GM21619 (cell line): ENCODE measurements around the gene DCXR.
A peak's percentile ranks its signal among the peaks of the same experiment; 100 is the strongest.

Experiments
- ATAC-seq: cut with Tn5 transposase; IDR thresholded peaks from one replicate; pipeline ENCODE4 v1.9.1; 2021; ENCODE audit not compliant: unreplicated experiment

The DCXR gene

GRCh38 chr17:82037092-82037888 lies at the start of gene DCXR:
Gene DCXR, minus strand, starts transcription at chr17:82037697. Its CDS starts 15 bp downstream, at chr17:82037682.
- peak; percentile 88 for ATAC-seq

- ATAC-seq, result no peak
Measured at GRCh38 chr17:82085931-82086764, 48.7 kb upstream of the DCXR start.

- no peak for ATAC-seq
Measured at GRCh38 chr17:82085031-82085861, 47.7 kb upstream of the DCXR start.

- ATAC-seq, result no peak
Measured at GRCh38 chr17:82084373-82085030, 47.0 kb upstream of the DCXR start.

GRCh38 chr17:82083533-82084359 lies 46.2 kb upstream of the DCXR start:
- no peak for ATAC-seq

DNA sequence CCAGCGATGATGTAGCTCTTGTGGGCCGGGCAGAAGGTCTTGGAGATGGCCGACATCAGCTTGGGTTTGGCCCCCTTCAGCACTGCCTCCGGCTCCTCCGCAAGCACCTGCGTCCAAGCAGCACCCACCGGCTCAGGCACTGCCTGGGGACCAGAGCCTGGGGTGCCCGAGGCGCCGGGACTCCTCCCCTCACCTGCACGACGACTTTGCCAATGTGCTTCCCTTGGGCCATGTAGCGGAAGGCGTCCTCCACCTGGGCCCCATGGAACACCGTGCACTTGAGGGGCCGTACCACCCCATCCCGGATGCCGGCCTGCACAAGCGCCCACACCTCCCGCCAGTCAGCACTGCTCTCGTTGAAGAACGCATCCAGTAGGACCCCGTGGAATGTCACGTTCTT lies 45.5 kb upstream of the DCXR start:
- ATAC-seq, result no peak

DNA sequence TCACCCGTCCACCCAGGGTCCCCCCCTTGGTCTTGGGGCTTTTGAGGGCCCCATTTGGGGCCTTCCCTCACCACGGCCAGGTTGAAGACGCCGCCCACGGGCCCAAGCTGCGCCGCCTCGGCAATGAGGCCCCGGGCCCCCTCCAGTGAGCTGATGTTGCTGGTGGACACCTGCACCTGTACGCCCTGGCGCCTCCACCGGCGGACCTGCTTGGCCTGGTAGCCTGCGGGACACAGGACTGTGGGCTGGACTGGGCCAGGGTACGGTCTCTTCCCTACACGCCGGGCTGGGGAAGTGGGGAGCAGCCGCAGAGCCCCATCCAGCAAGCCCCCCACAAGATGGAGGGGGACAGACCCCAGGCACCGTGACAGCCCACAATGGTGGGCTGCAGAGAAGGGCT lies 45.0 kb upstream of the DCXR start:
- no peak for ATAC-seq

DNA sequence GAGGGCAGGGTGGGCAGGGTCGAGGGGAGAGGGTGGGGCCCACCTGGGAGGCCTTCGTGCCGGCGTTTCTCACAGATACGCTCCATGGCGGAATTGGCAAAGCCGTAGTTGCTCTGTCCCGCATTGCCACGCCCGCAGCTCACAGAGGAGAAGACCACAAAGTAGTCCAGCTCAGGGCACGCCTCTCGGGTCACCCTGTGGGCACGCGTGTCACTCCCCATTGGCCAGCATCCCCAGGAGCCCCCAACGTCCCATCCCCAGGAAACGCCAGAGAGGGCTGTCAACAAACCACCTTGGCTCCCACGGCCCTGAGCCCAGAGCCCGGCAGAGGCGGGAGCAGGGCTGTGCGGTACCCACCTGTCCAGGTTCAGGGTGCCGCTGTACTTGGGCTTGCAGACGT lies 44.5 kb upstream of the DCXR start:
- ATAC-seq, result no peak

DNA sequence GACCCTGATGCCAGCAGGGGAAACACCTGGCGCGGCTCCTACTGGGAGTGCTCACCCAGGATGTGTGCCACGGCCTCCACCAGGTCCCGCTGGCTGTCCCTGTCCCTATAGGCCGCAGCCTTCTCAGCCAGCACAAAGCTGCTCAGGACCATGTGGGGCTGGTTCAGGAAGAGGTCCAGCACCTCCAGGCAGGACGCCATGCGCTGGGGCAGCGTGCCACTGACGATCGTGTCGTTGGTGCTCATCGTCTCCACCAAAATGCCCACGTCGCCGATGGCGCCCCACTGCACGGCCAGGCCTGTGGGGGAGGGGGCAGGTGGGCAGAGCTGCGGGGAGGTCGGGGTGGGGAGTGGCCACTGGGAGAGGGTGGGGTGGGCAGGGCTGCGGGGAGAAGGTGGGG lies 44.0 kb upstream of the DCXR start:
- ATAC-seq, result no peak

- ATAC-seq, result no peak
Measured at GRCh38 chr17:82080789-82081464, 43.4 kb upstream of the DCXR start.

DNA sequence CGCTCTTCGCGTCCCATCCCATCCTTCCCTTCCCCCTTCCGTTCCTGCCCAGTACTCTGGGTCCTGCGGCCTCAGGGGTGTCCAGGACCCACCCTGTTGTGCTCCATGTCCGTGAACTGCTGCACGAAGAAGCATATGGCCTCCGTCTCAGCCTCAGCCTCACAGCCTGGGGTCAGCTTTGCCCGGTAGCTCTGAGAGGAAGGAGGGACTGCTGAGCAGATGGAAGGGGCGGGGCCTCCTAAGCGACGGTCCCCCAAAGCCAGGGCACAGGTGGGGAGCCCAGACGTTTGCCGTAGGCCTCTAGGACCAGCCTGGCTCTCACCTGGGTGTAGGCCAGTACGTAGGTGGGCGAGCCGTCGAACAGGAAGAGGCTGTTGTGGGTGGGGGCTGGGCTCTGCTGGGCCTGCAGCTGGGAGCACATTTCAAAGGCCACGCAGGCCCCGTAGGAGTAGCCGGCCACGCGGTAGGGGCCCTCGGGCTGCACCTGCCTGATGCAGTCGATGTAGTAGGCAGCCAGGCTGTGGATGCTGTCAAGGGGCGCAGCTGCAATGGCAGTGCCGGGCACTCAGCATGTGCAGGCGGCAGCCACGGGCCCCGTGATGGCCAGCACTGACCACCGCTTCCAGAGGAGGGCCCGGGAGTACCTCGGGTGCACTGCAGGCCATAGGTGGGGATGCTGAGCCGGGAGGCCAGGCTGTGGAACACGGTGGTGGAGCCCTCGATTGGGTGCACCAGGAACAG lies 42.7 kb upstream of the DCXR start:
- ATAC-seq, result no peak

GRCh38 chr17:82079001-82079677 lies 41.6 kb upstream of the DCXR start:
- no peak for ATAC-seq

DNA sequence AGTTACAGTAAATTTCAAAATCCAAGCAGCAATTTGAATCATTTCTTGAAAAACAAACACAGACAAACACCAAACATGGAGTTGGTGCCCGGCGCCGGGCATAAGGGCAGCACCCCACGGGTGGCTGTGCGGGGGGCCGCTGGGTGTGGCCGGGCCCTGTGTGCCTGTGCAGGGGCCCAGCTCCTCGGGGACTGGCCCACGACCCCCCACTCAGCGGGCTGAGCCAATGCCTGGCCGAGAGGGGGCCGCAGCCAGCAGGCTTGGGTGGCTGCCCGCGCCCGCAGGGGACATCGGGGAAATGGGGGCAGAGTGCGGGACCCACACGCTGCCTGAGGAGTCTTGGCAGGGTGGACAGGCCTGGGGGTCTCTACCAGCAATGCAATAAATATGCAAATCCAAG lies 40.9 kb upstream of the DCXR start:
- ATAC-seq, result no peak

- ATAC-seq, result no peak
Measured at GRCh38 chr17:82077617-82078358, 40.3 kb upstream of the DCXR start.

DNA sequence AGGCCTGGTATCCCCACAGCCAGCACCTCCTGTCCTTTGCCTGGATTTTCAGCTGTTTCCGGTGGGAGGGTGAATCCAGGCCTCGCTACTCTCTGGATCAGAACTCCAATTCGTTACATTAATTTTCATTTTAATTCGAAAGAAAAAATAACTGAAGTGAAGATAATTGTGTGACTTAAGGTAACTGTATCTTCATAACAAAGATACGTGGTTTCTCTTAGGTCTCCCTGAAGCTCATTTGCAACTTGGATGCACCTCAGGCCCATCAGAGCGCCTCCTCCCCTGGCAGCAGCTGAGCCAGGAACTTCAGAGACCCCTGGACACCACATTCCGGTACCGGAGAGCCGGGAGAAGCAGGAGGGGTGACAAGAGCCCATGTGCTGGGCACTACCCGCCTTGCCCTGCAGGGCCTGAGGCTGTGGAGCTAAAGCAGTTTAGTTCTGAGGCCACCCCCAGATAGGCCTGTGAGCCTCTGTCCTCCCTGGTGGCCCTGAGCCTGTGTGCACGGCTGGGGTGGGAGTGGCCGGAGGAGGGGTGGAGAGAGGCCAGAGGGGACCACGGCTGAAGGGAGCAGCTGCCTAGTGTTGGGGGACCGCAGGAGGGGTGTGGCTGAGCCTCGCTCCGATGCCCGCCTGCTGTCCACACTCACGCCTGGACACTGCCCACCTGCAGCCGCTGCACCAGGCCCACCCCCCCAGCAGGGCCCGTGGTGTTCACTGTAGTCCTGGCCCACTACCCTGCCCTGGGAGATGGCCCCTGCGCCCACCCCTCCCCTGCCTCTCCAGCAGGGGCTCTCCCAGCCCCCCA lies 39.5 kb upstream of the DCXR start:
- no peak for ATAC-seq

DNA sequence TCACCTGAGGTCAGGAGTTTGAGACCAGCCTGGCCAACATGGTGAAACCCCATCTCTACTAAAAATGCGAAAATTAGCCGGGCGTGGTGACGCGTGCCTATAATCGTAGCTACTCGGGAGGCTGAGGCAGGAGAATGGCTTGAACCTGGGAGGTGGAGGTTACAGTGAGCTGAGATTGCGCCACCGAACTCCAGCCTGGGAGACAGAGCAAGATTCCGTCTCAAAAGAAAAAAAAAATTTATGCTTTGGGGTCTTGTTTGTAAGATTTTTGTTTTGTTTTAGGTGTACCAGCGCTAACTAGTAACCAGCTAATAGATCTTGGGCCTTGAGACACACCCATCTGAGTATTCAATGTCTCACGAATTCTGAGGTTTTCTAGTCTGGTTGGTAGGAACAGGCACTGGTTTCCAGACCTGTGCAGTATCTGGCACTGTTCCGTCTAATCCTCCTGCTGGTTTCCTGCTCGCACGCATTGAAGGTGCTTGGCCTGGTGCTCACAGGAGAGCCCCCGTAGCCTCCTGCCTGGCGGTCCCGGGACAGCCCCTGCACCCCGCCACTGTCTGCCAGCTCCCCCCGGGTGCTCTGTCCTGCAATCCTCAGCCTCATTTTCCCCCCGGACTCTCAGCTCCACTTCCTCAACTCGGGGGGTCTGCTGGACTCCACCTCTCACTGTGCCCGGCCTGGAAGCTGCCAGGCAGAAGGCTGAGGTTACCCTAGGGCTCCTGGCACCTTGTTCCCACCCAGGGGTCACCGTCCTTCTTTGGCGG lies 38.7 kb upstream of the DCXR start:
- no peak for ATAC-seq
